ENCODE results near the gene INS. TPM values are rescaled to one million over a fixed set of nuclear protein-coding genes. Genes with fewer than 3 reads are reported as not detected.

The INS gene
- total and polyA plus RNA-seq, 2 of the 8 experiments (the other 6 are each of a cell fraction or from before 2014, with no cell fraction given) = not detected

DNA sequence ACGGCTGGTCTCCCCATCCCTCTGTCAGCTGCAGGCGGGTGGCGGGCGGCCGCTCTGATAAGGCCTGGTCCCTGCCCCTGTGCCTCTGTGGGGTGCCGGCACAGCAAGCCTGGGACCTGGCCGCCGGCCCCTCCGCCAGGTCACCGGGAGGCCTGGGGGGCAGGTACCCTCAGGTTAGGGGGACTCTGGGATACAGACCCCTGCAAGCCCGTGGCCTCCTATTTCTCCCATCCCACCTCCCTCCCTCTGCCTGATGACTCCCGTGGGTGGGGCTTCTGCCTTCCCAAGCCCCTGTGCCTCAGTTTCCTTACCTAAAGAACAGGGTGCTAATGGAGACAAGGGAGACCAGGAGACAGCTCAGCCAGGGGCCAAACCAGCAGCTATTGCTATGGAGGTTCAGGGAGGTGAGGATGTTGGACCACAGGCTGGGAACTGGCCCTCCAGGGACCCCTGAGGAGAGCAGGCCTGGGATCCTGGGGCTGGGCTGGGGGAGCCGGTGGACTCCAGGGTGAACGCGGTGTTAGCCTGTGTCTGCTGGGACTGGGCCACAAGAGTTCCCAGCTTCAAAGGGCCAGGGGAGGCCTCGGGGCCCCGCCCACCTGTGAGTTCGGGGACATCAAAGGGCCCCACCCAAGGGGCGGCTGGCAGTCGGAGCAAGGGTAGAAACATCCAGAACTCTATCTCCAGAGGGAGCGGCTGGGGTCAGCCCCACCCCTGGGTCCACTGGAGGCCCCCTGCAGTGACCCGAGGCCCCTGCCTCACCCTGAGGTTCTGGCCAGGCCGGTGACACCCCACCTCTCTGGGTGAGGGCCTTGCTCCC, 42.6 kb upstream of the INS start:
- no peak overlapping the region for H3K4me3 ChIP-seq (ENCODE audit: extremely low read depth in 1 of 4, insufficient read depth in 2 of 4, low read depth in 3 of 4, low read length in 4 of 4)
- H4K91ac ChIP-seq (replicated peaks; ENCODE audit: insufficient read length, low read length) = no peak overlapping the region
- no peak overlapping the region for H3K18ac ChIP-seq (ENCODE audit: extremely low read depth, low read length)
- H2AFZ ChIP-seq (ENCODE audit: low read length) = no peak overlapping the region
- FAIRE-seq (no peak), DNase-seq (ENCODE audit: low read depth in 1 of 2, low spot score in 2 of 2) (no peak)
- H2BK12ac ChIP-seq (ENCODE audit: low read depth, low read length) = no peak overlapping the region
- no peak overlapping the region for H2BK20ac ChIP-seq (ENCODE audit: low read length)
- peaks cover 3% of the 10 kb centered on the region; the same call in 1 of the 2 replicates for H3K23me2 ChIP-seq (ENCODE audit: low read depth, low read length)
- H3K4ac ChIP-seq (replicated peaks; ENCODE audit: insufficient read length, low read depth, low read length) = no peak overlapping the region
- H3K27me3 ChIP-seq (replicated peaks in 1 of 4; ENCODE audit: control insufficient read depth in 3 of 4, extremely low read depth in 1 of 4, insufficient read depth in 3 of 4, low read length in 3 of 4) = no peaks in the 10 kb centered on the region; a peak in 1 of 7 replicates
- no peak overlapping the region for H3K9ac ChIP-seq (replicated peaks in 1 of 4; ENCODE audit: extremely low read depth in 1 of 4, low read depth in 3 of 4, low read length in 3 of 4)
- no peak overlapping the region for H4K5ac ChIP-seq (ENCODE audit: insufficient read length, low read depth, low read length)
- no peaks in the 10 kb centered on the region for H3K9me3 ChIP-seq (ENCODE audit: insufficient read depth in 2 of 2, low read depth in 1 of 2, low read length in 1 of 2)
- H2BK5ac ChIP-seq (ENCODE audit: low read depth, low read length) = no peak overlapping the region
- 86% methylated on average over 23 of the region's 23 CpGs; no CpG with 5 or more reads in 1 of the 2 experiments for WGBS, 2 experiments (ENCODE audit: extremely low coverage in 1 of 2, insufficient coverage in 1 of 2, insufficient read length in 1 of 2, insufficient replicate concordance in 2 of 2, low coverage in 1 of 2, low lambda C conversion rate in 2 of 2, missing lambda C conversion rate in 1 of 2)
- no peaks in the 10 kb centered on the region for H4K20me1 ChIP-seq (replicated peaks in 1 of 2; ENCODE audit: control insufficient read depth in 1 of 2, insufficient read depth in 2 of 2, low read length in 2 of 2)
- no peak overlapping the region for H3K23ac ChIP-seq (ENCODE audit: insufficient read length)
- no peak overlapping the region; the same call in 1 of the 2 replicates for H4K8ac ChIP-seq (ENCODE audit: extremely low read depth, insufficient read depth, low read length)
- TF ChIP-seq CBX8 (IDR thresholded peaks at IDR 0.05; ENCODE audit: borderline replicate concordance, low read depth, low read length) (no peak), ZNF274 (IDR thresholded peaks at IDR 0.05; ENCODE audit: borderline replicate concordance, extremely low read depth, low read length) (no peak), NRF1 (IDR thresholded peaks at IDR 0.05; ENCODE audit: low read depth, low read length) (no peak), JUND (IDR thresholded peaks at IDR 0.05; ENCODE audit: low read length) (no peak), YY1 (IDR thresholded peaks at IDR 0.05; ENCODE audit: low read depth, low read length) (no peak), TEAD4 (IDR thresholded peaks at IDR 0.05; ENCODE audit: low read depth, low read length) (no peak), CBX5 (IDR thresholded peaks at IDR 0.05; ENCODE audit: low read depth, low read length) (no peak)
- TF ChIP-seq, protein P1, sequence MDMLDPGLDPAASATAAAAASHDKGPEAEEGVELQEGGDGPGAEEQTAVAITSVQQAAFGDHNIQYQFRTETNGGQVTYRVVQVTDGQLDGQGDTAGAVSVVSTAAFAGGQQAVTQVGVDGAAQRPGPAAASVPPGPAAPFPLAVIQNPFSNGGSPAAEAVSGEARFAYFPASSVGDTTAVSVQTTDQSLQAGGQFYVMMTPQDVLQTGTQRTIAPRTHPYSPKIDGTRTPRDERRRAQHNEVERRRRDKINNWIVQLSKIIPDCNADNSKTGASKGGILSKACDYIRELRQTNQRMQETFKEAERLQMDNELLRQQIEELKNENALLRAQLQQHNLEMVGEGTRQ (IDR thresholded peaks at IDR 0.05; ENCODE audit: low read length) = no peak
- TF ChIP-seq, protein P2, sequence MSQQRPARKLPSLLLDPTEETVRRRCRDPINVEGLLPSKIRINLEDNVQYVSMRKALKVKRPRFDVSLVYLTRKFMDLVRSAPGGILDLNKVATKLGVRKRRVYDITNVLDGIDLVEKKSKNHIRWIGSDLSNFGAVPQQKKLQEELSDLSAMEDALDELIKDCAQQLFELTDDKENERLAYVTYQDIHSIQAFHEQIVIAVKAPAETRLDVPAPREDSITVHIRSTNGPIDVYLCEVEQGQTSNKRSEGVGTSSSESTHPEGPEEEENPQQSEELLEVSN (IDR thresholded peaks at IDR 0.05) = no peak
- POLR2A ChIA-PET (ENCODE audit: partially characterized antibody) = interaction anchor here (1.0 to 1.6 kb wide), 2 partner anchors 11 to 102 kb away, joined by 3 read pairs; no protein-coding TSS in a partner anchor
- no peak overlapping the region for H3K27ac ChIP-seq (ENCODE audit: low read depth, low read length)
- CTCF ChIA-PET (ENCODE audit: partially characterized antibody) = interaction anchor here (2.0 to 8.6 kb wide), 2 partner anchors 9 to 96 kb away, joined by 11 to 248 read pairs; partner anchors contain the start of genes C11orf21 and TSPAN32
- H2BK15ac ChIP-seq (ENCODE audit: low read length) = no peak overlapping the region
- no peak overlapping the region for H3K14ac ChIP-seq (ENCODE audit: insufficient read length)
- no peak overlapping the region for H2BK120ac ChIP-seq (replicated peaks; ENCODE audit: low read depth, low read length)
- H3K79me2 ChIP-seq (ENCODE audit: control insufficient read depth in 1 of 2, insufficient read depth in 2 of 2, low read length in 2 of 2) = no peaks in the 10 kb centered on the region
- H3K56ac ChIP-seq (replicated peaks; ENCODE audit: insufficient read length, low read depth, low read length) = no peak overlapping the region
- no peak overlapping the region for H3K4me2 ChIP-seq (ENCODE audit: insufficient read depth in 1 of 2, low read depth in 2 of 2, low read length in 2 of 2)
- no peaks in the 10 kb centered on the region for H3K79me1 ChIP-seq (ENCODE audit: low read depth, low read length)
- no peaks in the 10 kb centered on the region for H3K36me3 ChIP-seq (ENCODE audit: control insufficient read depth in 2 of 4, insufficient read depth in 4 of 4, low read length in 3 of 4)
- H2AK5ac ChIP-seq (ENCODE audit: low read depth, low read length) = no peak overlapping the region
- H3K4me1 ChIP-seq (replicated peaks in 1 of 4; ENCODE audit: control insufficient read depth in 3 of 4, insufficient read depth in 4 of 4, low read length in 3 of 4) = no peaks in the 10 kb centered on the region; a peak in 1 of 7 replicates

All from H1 (cell line).